HG02642 (cell line): ENCODE data around the gene NUP214.
"Not testable (repeated sequence)": the region's sequence is repeated elsewhere in the genome, so short reads cannot be mapped to it uniquely, and the experiment has no call there.

Source experiments
- ATAC-seq: cut with Tn5 transposase; IDR thresholded peaks from one replicate; pipeline ENCODE4 v1.9.1; 2021; ENCODE audit warnings: mild to moderate bottlenecking; ENCODE audit not compliant: unreplicated experiment, poor library complexity

Gene NUP214

GRCh38 chr9:131227112-131227958, 101.9 kb downstream of the NUP214 start:
- no peak for ATAC-seq

- no peak for ATAC-seq
These were observed 102.6 kb downstream of the NUP214 start for GRCh38 chr9:131227959-131228460.

GRCh38 chr9:131228988-131229387, 103.6 kb downstream of the NUP214 start:
- ATAC-seq: no peak

GRCh38 chr9:131233556-131233955, 108.2 kb downstream of the NUP214 start:
- ATAC-seq: no peak

GRCh38 chr9:131233995-131234394, 108.6 kb downstream of the NUP214 start:
- ATAC-seq: no peak

- no peak for ATAC-seq
These were observed 109.6 kb downstream of the NUP214 start for GRCh38 chr9:131234799-131235479.

GRCh38 chr9:131235480-131235851, 110.1 kb downstream of the NUP214 start:
- ATAC-seq: no peak

- no peak for ATAC-seq
These were observed 110.8 kb downstream of the NUP214 start for GRCh38 chr9:131236161-131236560.

GRCh38 chr9:131236761-131237160, 111.4 kb downstream of the NUP214 start:
- no peak for ATAC-seq

- ATAC-seq: no peak
These were observed 111.9 kb downstream of the NUP214 start for GRCh38 chr9:131237291-131237690.

- ATAC-seq: peak; percentile 79
These were observed 112.6 kb downstream of the NUP214 start for GRCh38 chr9:131237931-131238401.

- peak; percentile 21 for ATAC-seq
These were observed 113.1 kb downstream of the NUP214 start for GRCh38 chr9:131238402-131239021.

GRCh38 chr9:131239161-131239975, 114.0 kb downstream of the NUP214 start:
- no peak for ATAC-seq

GRCh38 chr9:131240047-131240921, 114.9 kb downstream of the NUP214 start:
- ATAC-seq: no peak

GRCh38 chr9:131244331-131244730, 118.9 kb downstream of the NUP214 start:
- ATAC-seq: not testable (repeated sequence)

- no peak for ATAC-seq
These were observed 121.2 kb downstream of the NUP214 start for GRCh38 chr9:131246618-131247017.

- ATAC-seq: no peak
These were observed 126.7 kb downstream of the NUP214 start for GRCh38 chr9:131252120-131252519.

- ATAC-seq: peak; percentile 27
These were observed 128.6 kb downstream of the NUP214 start for GRCh38 chr9:131253891-131254491.

- ATAC-seq: no peak
These were observed 129.2 kb downstream of the NUP214 start for GRCh38 chr9:131254626-131255025.
